GM12892 (cell line): ENCODE data around the gene PIP4K2A.

Experiments
- DNase-seq: peaks from one replicate; pipeline ENCODE4 v3.0.0; 2011; ENCODE audit not compliant: insufficient read length
- FAIRE-seq: peaks from 2 replicates; lab custom pipeline; 2011; peaks lifted over from hg19 to GRCh38; lab: Jason Lieb, UNC
- POLR2A ChIP-seq: IDR thresholded peaks from 2 replicates; pipeline ENCODE4 v1.6.1; 2011; ENCODE audit warnings: low read depth, low read length, control low read depth
- POLR2AphosphoS5 ChIP-seq: IDR thresholded peaks from 2 replicates; pipeline ENCODE4 v1.6.1; 2011; ENCODE audit warnings: low read depth, low read length, control low read depth
- TAF1 ChIP-seq: IDR thresholded peaks from 2 replicates; pipeline ENCODE4 v1.6.1; 2011; ENCODE audit warnings: low read depth, mild to moderate bottlenecking, control low read depth, low read length, borderline replicate concordance

PIP4K2A gene

GRCh38 chr10:22609719-22610465 is 104.5 kb downstream of the PIP4K2A start:
- TF ChIP-seq TAF1, result no peak
- no peak for TF ChIP-seq POLR2AphosphoS5
- TF ChIP-seq POLR2A, result no peak
- FAIRE-seq, result peak; percentile 85
- DNase-seq, result no peak

DNA sequence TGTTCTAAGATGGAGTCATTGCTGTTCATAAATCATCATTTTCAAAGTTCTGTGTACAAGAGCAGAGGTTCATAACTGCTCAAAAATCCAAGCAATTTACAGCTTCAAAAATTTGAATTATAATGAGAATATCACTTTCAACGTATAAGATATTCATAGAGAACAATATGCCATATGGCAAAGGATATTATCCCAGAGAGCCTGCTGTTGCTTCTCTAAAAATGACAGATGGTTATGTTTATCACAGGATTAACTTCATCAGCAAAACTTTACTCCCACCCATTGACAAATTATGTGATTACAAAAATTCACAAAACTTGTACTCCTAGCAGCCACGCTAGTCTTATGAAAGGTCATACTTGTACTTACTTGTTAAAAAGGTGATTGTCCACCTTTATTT is 105.1 kb downstream of the PIP4K2A start:
- no peak for FAIRE-seq
- TF ChIP-seq TAF1, result no peak
- DNase-seq, result no peak

DNA sequence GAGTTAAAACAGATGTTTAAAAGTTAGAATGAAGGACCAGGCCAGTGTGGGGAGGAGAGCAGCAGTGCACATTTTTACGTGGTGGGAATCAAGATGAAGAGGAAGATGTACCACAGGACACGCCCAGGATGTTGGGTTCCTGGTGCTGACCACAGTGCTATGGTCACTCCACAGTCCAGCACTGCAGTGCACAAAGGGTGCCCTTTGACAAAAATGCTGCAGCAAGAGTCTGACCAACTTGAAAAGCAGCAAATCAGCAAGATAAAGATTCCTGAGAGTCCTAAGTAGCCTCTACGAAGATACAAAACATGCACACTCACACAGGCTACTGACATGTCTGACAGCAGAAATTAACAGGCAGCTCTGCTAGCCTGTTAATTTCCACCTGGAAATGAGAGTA is 107.1 kb downstream of the PIP4K2A start:
- DNase-seq, result no peak
- peak; percentile 78 for FAIRE-seq
- no peak for TF ChIP-seq POLR2AphosphoS5
- TF ChIP-seq TAF1, result no peak
- TF ChIP-seq POLR2A, result no peak

DNA sequence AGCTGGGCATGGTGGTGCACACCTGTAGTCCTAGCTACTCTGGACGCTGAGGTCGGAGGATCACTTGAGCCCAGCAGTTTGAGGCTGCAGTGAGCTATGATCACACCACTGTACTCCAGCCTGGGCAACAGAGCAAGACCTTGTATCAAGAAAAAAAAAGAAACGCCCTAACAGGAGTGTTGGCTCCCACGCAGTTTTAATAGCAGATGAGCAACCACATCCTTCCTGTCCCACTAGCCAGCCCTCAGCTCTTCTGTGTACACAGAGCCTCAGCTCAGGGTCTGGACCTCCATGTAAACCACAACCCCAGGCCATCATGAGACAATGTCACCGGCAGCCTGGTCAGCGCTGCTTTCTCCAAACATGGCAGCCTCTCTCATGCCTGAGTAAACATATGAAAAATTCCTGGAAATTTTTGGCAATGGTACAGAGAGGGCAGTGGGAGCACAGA is 108.2 kb downstream of the PIP4K2A start:
- peak; percentile 53 for TF ChIP-seq POLR2A
- TF ChIP-seq TAF1, result peak; percentile 65; the same call in 1 of the 2 replicates
- TF ChIP-seq POLR2AphosphoS5, result peak; percentile 66
- peak; percentile 89 for FAIRE-seq
- no peak for DNase-seq

- FAIRE-seq, result peak; percentile 80
- no peak for TF ChIP-seq POLR2AphosphoS5
- TF ChIP-seq POLR2A, result no peak
- no peak for TF ChIP-seq TAF1
- DNase-seq, result no peak
Measured at GRCh38 chr10:22605168-22605567, 109.2 kb downstream of the PIP4K2A start.

DNA sequence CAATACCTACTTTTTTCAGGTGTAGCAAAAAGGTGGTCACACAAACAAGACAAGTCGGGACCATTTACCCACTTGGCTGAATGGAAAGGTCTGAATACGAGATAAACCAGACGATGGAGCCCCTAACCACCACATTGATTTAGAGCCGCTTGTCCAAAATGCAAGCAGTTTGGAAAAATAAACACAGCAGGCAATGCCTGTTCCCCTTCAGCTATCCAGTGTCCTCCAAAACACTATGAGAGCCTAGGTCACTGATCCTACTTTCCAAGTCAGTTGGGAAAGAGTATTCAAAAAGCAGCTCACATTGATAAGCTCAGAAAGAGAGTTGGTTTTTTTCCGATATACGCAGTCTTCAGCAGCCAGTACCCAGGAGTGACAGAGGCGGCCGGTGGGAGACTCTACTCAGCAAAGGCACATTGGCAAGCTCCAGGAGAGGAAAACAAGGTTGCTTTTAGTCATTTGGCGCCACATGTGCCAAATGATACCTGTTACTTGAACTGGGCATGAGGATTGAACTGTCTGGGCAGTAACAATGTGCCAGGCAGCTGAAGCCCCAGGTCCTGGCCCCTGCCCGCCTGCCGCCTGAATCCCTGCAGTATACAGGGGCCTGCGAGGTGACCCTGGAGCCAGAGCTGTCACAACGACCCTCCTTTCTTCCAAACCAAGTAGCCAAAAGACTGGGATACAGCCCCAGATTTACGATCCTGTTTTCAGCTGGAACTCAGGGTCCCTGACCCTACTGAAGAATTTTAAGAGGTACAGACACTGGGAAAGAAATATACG is 109.8 kb downstream of the PIP4K2A start:
- no peak for DNase-seq
- FAIRE-seq, result peak; percentile 77
- no peak for TF ChIP-seq POLR2A
- TF ChIP-seq POLR2AphosphoS5, result no peak
- no peak for TF ChIP-seq TAF1

DNA sequence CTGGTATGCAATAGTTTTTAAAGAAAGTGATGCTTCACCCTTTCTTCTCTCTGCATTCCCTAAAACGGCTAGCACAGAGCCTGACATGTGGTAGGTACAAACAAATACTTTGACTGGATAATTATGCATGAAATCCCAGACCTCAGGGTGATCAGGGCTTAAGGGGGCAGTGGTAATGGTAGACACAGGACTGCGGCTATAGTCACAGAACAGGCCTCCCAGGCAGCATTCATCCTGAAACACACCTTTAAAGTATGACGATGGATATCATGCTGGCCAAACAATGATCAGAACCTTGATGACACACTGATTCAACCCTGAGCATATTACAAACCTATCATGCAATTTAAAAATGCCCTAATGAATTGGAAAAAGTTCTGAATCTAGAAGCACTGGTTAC is 110.8 kb downstream of the PIP4K2A start:
- no peak for DNase-seq
- TF ChIP-seq TAF1, result no peak
- TF ChIP-seq POLR2A, result no peak
- no peak for TF ChIP-seq POLR2AphosphoS5
- FAIRE-seq, result no peak

- no peak for DNase-seq
- FAIRE-seq, result peak; percentile 76
- TF ChIP-seq POLR2AphosphoS5 (no peak), POLR2A (no peak), TAF1 (no peak)
Measured at GRCh38 chr10:22601618-22602017, 112.8 kb downstream of the PIP4K2A start.

GRCh38 chr10:22599636-22600228 is 114.6 kb downstream of the PIP4K2A start:
- DNase-seq (no peak), FAIRE-seq (peak; percentile 78)
- TF ChIP-seq TAF1 (no peak), POLR2AphosphoS5 (no peak)

- TF ChIP-seq POLR2A, result no peak
- TF ChIP-seq TAF1, result no peak
- no peak for TF ChIP-seq POLR2AphosphoS5
- DNase-seq (no peak), FAIRE-seq (peak; percentile 61)
Measured at GRCh38 chr10:22599048-22599561, 115.3 kb downstream of the PIP4K2A start.

GRCh38 chr10:22598478-22598877 is 115.9 kb downstream of the PIP4K2A start:
- TF ChIP-seq POLR2A (no peak), POLR2AphosphoS5 (no peak), TAF1 (no peak)
- FAIRE-seq, result no peak
- DNase-seq, result no peak

DNA sequence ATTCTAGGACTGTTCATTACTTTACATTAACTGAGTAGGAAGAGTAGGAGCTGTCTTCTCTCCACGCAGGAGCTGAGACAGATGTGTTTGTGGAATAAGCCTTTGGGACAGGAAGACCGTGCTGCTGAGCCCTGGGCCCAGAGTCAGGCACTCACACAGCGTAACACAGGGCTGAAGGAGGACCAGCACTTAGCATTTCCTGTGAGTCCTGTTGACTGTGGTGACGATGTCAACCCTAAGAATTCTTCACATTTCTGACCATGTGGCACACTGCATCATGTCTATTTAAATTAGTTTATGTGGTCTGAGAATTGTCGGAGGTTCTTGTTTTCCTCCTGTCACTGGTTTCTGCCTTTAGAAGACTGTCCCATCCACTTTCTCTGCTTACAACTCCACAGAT is 117.2 kb downstream of the PIP4K2A start:
- TF ChIP-seq TAF1 (no peak), POLR2AphosphoS5 (peak; percentile 42; the same call in 1 of the 2 replicates), POLR2A (0 out of 2 replicates have a peak, but pooled peaks have one; percentile 28)
- DNase-seq (no peak), FAIRE-seq (peak; percentile 88)
